ENCODE results near the gene PSD4. TPM values are rescaled to one million over a fixed set of nuclear protein-coding genes. Genes with fewer than 3 reads are reported as not detected.

Gene PSD4
- total RNA-seq, 4 donors from 2014 or later, result 2.8 to 14.8 (median 5.6) TPM

DNA sequence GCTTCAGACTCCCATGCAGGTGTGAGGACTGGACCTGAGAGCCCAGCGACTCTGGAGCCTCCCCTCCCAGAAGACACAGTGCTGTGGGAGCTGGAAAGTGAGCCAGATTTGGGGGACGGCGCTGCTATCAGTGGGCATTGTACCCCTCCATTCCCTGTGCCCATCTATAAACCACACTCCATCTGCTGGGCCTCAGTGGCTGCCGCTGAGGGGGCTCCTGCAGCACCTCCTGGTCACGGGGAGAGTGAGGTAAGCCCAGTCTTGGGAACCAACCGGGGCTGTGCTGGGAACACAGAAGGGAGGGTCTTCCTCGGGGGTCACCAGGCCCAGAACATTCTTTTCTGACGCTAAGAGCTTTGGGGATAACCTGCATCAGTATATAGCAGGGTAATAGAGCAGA is 9.5 kb downstream of the PSD4 start:
- no peak for TF ChIP-seq CTCF (IDR thresholded peaks at IDR 0.05; ENCODE audit: low read depth)

GRCh38 chr2:113183703-113184102 is 9.9 kb downstream of the PSD4 start:
- TF ChIP-seq CTCF (IDR thresholded peaks at IDR 0.05; ENCODE audit: low read depth), result no peak

DNA sequence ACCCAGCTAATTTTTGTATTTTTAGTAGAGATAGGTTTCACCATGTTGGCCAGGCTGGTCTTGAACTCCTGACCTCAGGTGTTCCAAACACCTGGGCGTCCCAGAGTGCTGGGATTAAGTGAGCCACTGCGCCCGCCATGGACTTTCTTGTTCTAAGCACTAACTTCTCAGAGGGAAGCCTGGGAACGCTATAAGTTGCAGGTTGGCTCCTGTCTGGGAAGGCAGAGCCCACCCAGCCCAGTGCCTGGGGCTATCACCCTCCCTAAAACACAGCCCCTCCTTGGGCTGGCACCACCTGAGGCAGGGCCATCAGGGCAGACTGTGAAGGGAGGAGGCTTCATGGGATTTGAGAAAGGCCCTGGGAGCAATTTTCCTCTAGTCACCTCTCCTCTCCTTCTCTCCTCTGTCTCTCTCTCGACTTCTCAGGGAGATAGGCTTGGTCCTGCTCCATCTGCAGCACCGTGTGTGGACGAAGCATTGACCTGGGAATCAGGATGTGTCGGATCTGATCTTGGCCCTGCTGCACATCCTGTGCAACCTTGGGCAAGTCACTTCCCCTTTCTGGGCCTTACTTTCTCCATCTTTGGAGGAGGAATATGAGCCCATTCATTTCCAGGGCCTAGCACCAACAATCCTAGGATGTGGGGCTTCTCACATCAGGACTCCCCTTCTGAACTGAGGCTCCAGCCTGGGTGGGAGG is 10.9 kb downstream of the PSD4 start:
- no peak for TF ChIP-seq CTCF (IDR thresholded peaks at IDR 0.05; ENCODE audit: low read depth)

DNA sequence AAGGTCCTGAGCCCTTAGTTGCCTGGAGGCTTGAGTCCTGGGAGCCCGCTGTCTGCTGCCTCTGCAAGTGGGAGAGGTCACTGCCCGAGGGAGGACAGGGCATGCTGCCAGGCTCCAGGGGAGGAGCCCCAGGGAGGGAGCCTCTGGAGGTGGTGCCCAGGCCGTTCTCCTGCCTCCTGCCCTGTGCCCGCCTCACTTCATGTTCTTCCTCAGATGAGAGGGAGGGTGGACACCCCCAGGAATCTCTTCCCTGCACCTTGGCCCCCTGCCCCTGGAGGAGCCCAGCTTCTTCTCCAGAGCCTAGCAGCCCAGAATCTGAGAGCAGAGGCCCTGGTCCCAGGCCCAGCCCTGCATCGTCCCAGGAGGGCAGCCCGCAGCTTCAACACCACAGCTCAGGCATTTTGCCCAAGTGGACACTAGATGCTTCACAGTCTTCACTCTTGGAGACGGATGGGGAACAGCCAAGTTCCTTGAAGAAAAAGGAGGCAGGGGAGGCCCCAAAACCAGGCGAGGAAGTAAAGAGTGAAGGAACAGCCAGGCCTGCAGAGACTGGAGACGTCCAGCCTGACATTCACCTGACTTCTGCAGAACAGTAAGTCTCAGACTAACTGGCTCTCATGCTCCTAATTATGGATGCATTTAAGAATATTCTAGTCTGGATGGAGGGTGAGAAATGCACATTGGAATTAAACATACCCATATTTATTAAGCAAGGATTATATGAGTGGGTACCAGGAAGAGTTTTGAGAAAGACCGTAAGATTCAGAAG is 12.1 kb downstream of the PSD4 start:
- TF ChIP-seq CTCF (IDR thresholded peaks at IDR 0.05; ENCODE audit: low read depth), result no peak

GRCh38 chr2:113186433-113186796 is 12.6 kb downstream of the PSD4 start:
- TF ChIP-seq CTCF (IDR thresholded peaks at IDR 0.05; ENCODE audit: low read depth), result no peak

DNA sequence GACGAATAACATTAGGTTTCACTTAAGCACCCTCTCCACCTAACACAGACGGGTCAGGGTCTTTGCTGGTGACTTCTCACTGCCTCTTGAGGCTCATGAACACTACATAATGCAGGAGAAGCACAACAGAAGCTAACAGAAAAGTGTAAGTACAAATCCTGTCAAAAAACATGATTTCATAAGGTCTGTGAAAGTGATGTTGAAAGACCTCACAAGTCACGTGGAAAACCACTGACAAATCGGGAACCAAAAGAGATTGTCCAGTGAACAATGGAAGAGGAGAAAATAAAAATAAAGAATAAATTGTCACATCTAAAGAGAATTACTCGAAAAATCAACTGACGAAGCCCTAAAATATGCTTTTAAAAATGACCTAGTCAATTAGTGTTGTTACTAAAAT is 14.0 kb downstream of the PSD4 start:
- no peak for TF ChIP-seq CTCF (IDR thresholded peaks at IDR 0.05; ENCODE audit: low read depth)

DNA sequence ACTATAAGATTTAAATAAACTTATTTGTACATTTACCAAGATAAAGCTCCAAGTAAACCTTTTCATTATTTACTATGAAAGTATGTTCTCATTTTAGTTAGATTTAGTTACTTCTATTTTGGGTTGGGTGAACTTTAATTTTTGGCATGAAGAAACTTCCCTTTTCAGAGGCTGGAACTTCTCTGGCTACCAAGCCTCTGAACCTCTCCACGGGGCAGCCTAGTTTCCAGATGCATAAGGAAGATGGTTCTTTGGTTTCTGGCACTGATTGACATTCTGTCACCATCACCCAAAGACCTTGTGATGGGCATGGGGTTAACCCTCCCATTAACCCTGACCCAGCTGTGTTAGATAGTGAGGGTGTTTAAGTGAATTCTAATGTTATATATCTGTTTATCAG is 17.1 kb downstream of the PSD4 start:
- TF ChIP-seq CTCF (IDR thresholded peaks at IDR 0.05; ENCODE audit: low read depth), result no peak
